Gastrocnemius medialis (tissue), 4 donors: ENCODE measurements around the gene SLC2A5. TPM values are rescaled to one million over a fixed set of nuclear protein-coding genes. Genes with fewer than 3 reads are reported as not detected.

ENCODE experiments used
- ATAC-seq, 2 donors: fragments of 150-250 bp; one replicate each; pipeline ENCODE4 v1.9.1; 2016
- DNase-seq, 2 donors: peaks; one replicate each; pipeline ENCODE4 v3.0.0-alpha.2; 2019
- H3K27ac ChIP-seq, 4 donors: fragments of 200-600 bp; sonication (generic); 1 replicate in 1 of 4; 2 replicates in 3 of 4; pipeline ENCODE4 v1.5.1; 2016 to 2018; ENCODE audit warnings: mild to moderate bottlenecking in 2 of 4, moderate library complexity in 1 of 4
- H3K27me3 ChIP-seq, 3 donors: fragments of 200-600 bp; sonication (generic) in 2 of 3; 1 replicate in 1 of 3; 2 replicates in 2 of 3; pipeline versions ENCODE4 v1.5.1 to v1.6.0; 2016 to 2019; ENCODE audit warnings: mild to moderate bottlenecking in 1 of 3, moderate library complexity in 1 of 3
- H3K36me3 ChIP-seq, 2 donors: fragments of 200-600 bp; sonication (generic) in 1 of 2; one replicate each; pipeline ENCODE4 v1.5.1; 2017 to 2018
- H3K4me1 ChIP-seq, 2 donors: fragments of 200-600 bp; sonication (generic) in 1 of 2; one replicate each; pipeline ENCODE4 v1.5.1; 2016 to 2017; ENCODE audit warnings: mild to moderate bottlenecking in 2 of 2
- H3K4me3 ChIP-seq, 4 donors: fragments of 200-600 bp; sonication (generic) in 3 of 4; 1 replicate in 1 of 4; 2 replicates in 3 of 4; pipeline ENCODE4 v1.5.1; 2016 to 2019; ENCODE audit warnings: mild to moderate bottlenecking in 2 of 4
- H3K9me3 ChIP-seq, 3 donors: fragments of 200-600 bp; sonication (generic) in 2 of 3; 1 replicate in 1 of 3; 2 replicates in 2 of 3; pipeline ENCODE4 v1.5.1; 2016 to 2019
- POLR2A ChIP-seq, 2 donors: fragments of 450-650 bp; IDR thresholded peaks; one replicate each; pipeline ENCODE4 v1.6.1; 2017; ENCODE audit warnings: antibody characterized with exemption in 2 of 2, mild to moderate bottlenecking in 2 of 2, moderate library complexity in 2 of 2
- in situ Hi-C, 4 donors: fragments of 200-750 bp; cut with MboI; loops; one replicate each; pipeline versions ENCODE4 v1.15.0 to v1.8.0; 2017; ENCODE audit warnings: low sequenced_read_pairs in 4 of 4
- intact Hi-C: fragments of 100-400 bp; cut with DNase I; formaldehyde crosslinking; loops from one replicate; pipeline ENCODE4 v1.15.1; 2023; ENCODE audit warnings: low total_unique reads
- total RNA-seq, 4 donors: library from RNA; depleted of rRNA; stranded (reverse); fragments of >200 nt; gene quantifications; one replicate each; pipeline versions ENCODE4 v1.1.0 to v1.2.3, GENCODE V29; 2016
- TF ChIP-seq, protein P1 (sequence below), 5 experiments: fragments of 450-650 bp in 3 of 5; fragments of 200-600 bp in 2 of 5; sonication (generic) in 2 of 5; IDR thresholded peaks in 4 of 5; conservative IDR thresholded peaks in 1 of 5; 1 replicate in 4 of 5; 2 replicates in 1 of 5; pipeline ENCODE4 v1.5.1; 2016 to 2019; ENCODE audit warnings: antibody characterized with exemption in 5 of 5, mild to moderate bottlenecking in 3 of 5, moderate library complexity in 3 of 5

Gene SLC2A5
- total RNA-seq, 4 donors from 2014 or later: 11.2 to 34.5 (median 22.8) TPM

DNA sequence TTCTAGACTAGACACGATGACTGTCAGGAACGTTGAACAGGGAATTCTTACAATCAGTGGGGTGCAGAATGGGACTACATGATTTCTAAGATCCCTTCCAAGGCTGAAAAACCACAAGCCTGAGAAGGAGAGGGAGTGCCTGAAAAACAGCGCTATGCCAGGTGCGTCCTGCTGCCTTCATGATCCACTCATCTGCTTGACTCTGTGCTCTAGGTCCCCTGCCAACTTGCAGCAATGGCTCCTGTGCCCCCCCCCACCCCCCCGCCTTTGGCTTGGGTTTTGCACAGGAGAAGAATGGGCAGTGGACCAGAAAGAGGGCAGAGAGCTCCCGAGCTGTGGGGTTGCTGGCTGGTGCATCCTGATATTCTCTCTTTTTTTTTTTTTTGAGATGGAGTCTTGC is 49.1 kb downstream of the SLC2A5 start:
- no peak for ATAC-seq
- H3K27ac ChIP-seq: no peak overlapping the region

GRCh38 chr1:9019896-9020295 is 49.5 kb downstream of the SLC2A5 start:
- no peaks in the 10 kb centered on the region for H3K36me3 ChIP-seq
- H3K27ac ChIP-seq: no peak overlapping the region
- no peak for DNase-seq
- no peaks in the 10 kb centered on the region for H3K9me3 ChIP-seq
- ATAC-seq: no peak
- in situ Hi-C loops: loop anchor here in 1 of 4 donors (10.0 kb wide), 1 partner anchor 85 kb away; no protein-coding TSS in a partner anchor
- intact Hi-C loops: no loop called here
- TF ChIP-seq POLR2A (IDR thresholded peaks at IDR 0.05): no peak
- TF ChIP-seq, protein P1, sequence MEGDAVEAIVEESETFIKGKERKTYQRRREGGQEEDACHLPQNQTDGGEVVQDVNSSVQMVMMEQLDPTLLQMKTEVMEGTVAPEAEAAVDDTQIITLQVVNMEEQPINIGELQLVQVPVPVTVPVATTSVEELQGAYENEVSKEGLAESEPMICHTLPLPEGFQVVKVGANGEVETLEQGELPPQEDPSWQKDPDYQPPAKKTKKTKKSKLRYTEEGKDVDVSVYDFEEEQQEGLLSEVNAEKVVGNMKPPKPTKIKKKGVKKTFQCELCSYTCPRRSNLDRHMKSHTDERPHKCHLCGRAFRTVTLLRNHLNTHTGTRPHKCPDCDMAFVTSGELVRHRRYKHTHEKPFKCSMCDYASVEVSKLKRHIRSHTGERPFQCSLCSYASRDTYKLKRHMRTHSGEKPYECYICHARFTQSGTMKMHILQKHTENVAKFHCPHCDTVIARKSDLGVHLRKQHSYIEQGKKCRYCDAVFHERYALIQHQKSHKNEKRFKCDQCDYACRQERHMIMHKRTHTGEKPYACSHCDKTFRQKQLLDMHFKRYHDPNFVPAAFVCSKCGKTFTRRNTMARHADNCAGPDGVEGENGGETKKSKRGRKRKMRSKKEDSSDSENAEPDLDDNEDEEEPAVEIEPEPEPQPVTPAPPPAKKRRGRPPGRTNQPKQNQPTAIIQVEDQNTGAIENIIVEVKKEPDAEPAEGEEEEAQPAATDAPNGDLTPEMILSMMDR (IDR thresholded peaks at IDR 0.05 in 4 of 5, conservative IDR thresholded peaks at IDR 0.05 in 1 of 5): no peak
- no peak overlapping the region for H3K4me3 ChIP-seq
- no peaks in the 10 kb centered on the region for H3K4me1 ChIP-seq
- no peaks in the 10 kb centered on the region for H3K27me3 ChIP-seq

More for the DNA sequence above, 49.1 kb downstream of the SLC2A5 start:
- no peak overlapping the region for H3K4me3 ChIP-seq
- in situ Hi-C loops (no loop called here), intact Hi-C loops (no loop called here)
- H3K9me3 ChIP-seq: no peaks in the 10 kb centered on the region
- no peaks in the 10 kb centered on the region for H3K27me3 ChIP-seq
- no peaks in the 10 kb centered on the region for H3K4me1 ChIP-seq
- no peaks in the 10 kb centered on the region for H3K36me3 ChIP-seq
- TF ChIP-seq, protein P1 (IDR thresholded peaks at IDR 0.05 in 4 of 5, conservative IDR thresholded peaks at IDR 0.05 in 1 of 5): no peak
- TF ChIP-seq POLR2A (IDR thresholded peaks at IDR 0.05): no peak
- no peak for DNase-seq

DNA sequence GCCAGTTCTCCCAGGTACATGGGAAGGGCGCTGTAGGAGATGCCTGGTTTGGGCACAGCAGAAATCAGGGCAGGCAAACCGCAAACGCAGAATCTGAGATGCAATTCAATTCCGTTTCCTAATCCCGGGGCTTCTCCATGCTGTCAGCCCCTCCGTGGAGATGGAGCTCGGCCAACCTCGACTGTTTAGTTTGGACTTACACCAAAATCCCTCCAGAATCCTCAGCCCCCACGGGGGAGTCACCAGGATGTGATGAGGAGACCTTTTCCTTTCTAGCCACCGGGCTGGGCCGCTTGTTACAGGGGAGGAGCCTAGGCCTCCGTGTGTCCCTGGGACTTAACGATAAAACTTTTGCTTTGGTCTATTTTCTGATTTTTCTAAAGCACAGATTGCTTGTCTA is 51.1 kb downstream of the SLC2A5 start:
- no peak overlapping the region for H3K4me3 ChIP-seq
- in situ Hi-C loops: loop anchor here in 1 of 4 donors (10.0 kb wide), 1 partner anchor 86 kb away; no protein-coding TSS in a partner anchor
- no peak for ATAC-seq

GRCh38 chr1:9016455-9016854 is 53.0 kb downstream of the SLC2A5 start:
- intact Hi-C loops (no loop called here), in situ Hi-C loops (loop anchor here in 1 of 4 donors (10.0 kb wide), 1 partner anchor 88 kb away; no protein-coding TSS in a partner anchor)
- DNase-seq: no peak

More for the DNA sequence above, 51.1 kb downstream of the SLC2A5 start:
- H3K9me3 ChIP-seq: no peaks in the 10 kb centered on the region
- TF ChIP-seq POLR2A (IDR thresholded peaks at IDR 0.05): no peak
- TF ChIP-seq, protein P1 (IDR thresholded peaks at IDR 0.05 in 4 of 5, conservative IDR thresholded peaks at IDR 0.05 in 1 of 5): no peak
- H3K4me1 ChIP-seq: no peaks in the 10 kb centered on the region
- intact Hi-C loops: no loop called here
- no peak for DNase-seq
- no peaks in the 10 kb centered on the region for H3K36me3 ChIP-seq
- no peaks in the 10 kb centered on the region for H3K27me3 ChIP-seq
- H3K27ac ChIP-seq: no peak overlapping the region

More at GRCh38 chr1:9016455-9016854, 53.0 kb downstream of the SLC2A5 start:
- H3K4me3 ChIP-seq: no peak overlapping the region
- no peaks in the 10 kb centered on the region for H3K4me1 ChIP-seq
- TF ChIP-seq POLR2A (IDR thresholded peaks at IDR 0.05): no peak
- TF ChIP-seq, protein P1 (IDR thresholded peaks at IDR 0.05 in 4 of 5, conservative IDR thresholded peaks at IDR 0.05 in 1 of 5): no peak
- ATAC-seq: no peak
- H3K36me3 ChIP-seq: no peaks in the 10 kb centered on the region
- H3K27ac ChIP-seq: no peak overlapping the region
- no peaks in the 10 kb centered on the region for H3K9me3 ChIP-seq
- H3K27me3 ChIP-seq: no peaks in the 10 kb centered on the region
